Ascending aorta (tissue), 2 donors: ENCODE results near the gene MYLK2. TPM values are rescaled to one million over a fixed set of nuclear protein-coding genes. Genes with fewer than 3 reads are reported as not detected.

Source experiments
- DNase-seq, 2 donors: peaks; one replicate each; pipeline ENCODE4 v3.0.0-alpha.2; 2019; ENCODE audit warnings: low spot score in 2 of 2
- H3K27ac ChIP-seq, 2 donors: fragments of 200-600 bp; sonication (generic); one replicate each; pipeline ENCODE4 v1.5.1; 2016 to 2017; ENCODE audit warnings: mild to moderate bottlenecking in 1 of 2
- H3K27me3 ChIP-seq: fragments of 200-600 bp; sonication (generic); one replicate; pipeline ENCODE4 v1.5.1; 2017
- H3K36me3 ChIP-seq, 2 donors: fragments of 200-600 bp; sonication (generic); one replicate each; pipeline ENCODE4 v1.5.1; 2016
- H3K4me1 ChIP-seq, 2 donors: fragments of 200-600 bp; sonication (generic); one replicate each; pipeline ENCODE4 v1.5.1; 2016 to 2017; ENCODE audit warnings: mild to moderate bottlenecking in 1 of 2
- H3K4me3 ChIP-seq, 2 donors: fragments of 200-600 bp; sonication (generic); one replicate each; pipeline ENCODE4 v1.5.1; 2016 to 2017; ENCODE audit warnings: mild to moderate bottlenecking in 1 of 2
- H3K9me3 ChIP-seq, 2 donors: fragments of 200-600 bp; sonication (generic); one replicate each; pipeline ENCODE4 v1.5.1; 2016
- CTCF ChIP-seq, 3 experiments: fragments of 200-600 bp in 2 of 3; fragments of 450-650 bp in 1 of 3; sonication (generic) in 2 of 3; IDR thresholded peaks; one replicate each; pipeline ENCODE4 v1.5.1; 2016 to 2019; ENCODE audit warnings: antibody characterized with exemption in 3 of 3, mild to moderate bottlenecking in 1 of 3, moderate library complexity in 1 of 3
- intact Hi-C: fragments of 100-400 bp; cut with DNase I; formaldehyde crosslinking; loops from one replicate; pipeline ENCODE4 v1.15.1; 2023
- total RNA-seq: library from RNA; depleted of rRNA; stranded (reverse); fragments of >200 nt; gene quantifications from one replicate; pipeline ENCODE4 v1.1.0, GENCODE V29; 2016

Gene MYLK2
- total RNA-seq, 1 donor from 2014 or later: not detected

- Histone ChIP-seq H3K4me3 (peak overlapping the region in 1 of 2 donors; percentile 1), H3K27ac (peak overlapping the region; percentile 53 to 79), H3K4me1 (peaks cover 9 to 29% of the 10 kb centered on the region in 2 donors), H3K9me3 (no peaks in the 10 kb centered on the region), H3K36me3 (no peaks in the 10 kb centered on the region), H3K27me3 (no peaks in the 10 kb centered on the region)
- peak; percentile 95 to 99 (median 98) for TF ChIP-seq CTCF (IDR thresholded peaks at IDR 0.05)
- DNase-seq: peak; percentile 59 to 94
- intact Hi-C loops: loop anchor here (1.0 to 10.0 kb wide), 6 partner anchors 14 to 382 kb away; partner anchors contain the start of genes PDRG1, PLAGL2 and POFUT1
These were observed 3.5 kb downstream of the MYLK2 start for GRCh38 chr20:31822421-31823330.

- Histone ChIP-seq H3K27ac (peak overlapping the region; percentile 28 to 79), H3K4me1 (peaks cover 9 to 29% of the 10 kb centered on the region in 2 donors), H3K36me3 (no peaks in the 10 kb centered on the region), H3K27me3 (no peaks in the 10 kb centered on the region), H3K4me3 (no peak overlapping the region), H3K9me3 (no peaks in the 10 kb centered on the region)
- TF ChIP-seq CTCF (IDR thresholded peaks at IDR 0.05): no peak
- intact Hi-C loops: loop anchor here (1.0 to 10.0 kb wide), 5 partner anchors 13 to 381 kb away; partner anchors contain the start of genes PDRG1, PLAGL2 and POFUT1
- DNase-seq: no peak
These were observed 4.4 kb downstream of the MYLK2 start for GRCh38 chr20:31823360-31824124.

- TF ChIP-seq CTCF (IDR thresholded peaks at IDR 0.05): no peak
- intact Hi-C loops: loop anchor here (10.0 kb wide), 1 partner anchor 381 kb away; the partner anchor contains the start of genes PLAGL2 and POFUT1
These were observed 4.9 kb downstream of the MYLK2 start for GRCh38 chr20:31824125-31824485.

GRCh38 chr20:31824554-31825313 lies 5.6 kb downstream of the MYLK2 start:
- H3K27ac ChIP-seq: peak overlapping the region; percentile 28 to 79
- no peak for DNase-seq
- no peaks in the 10 kb centered on the region for H3K36me3 ChIP-seq
- intact Hi-C loops: loop anchor here (10.0 kb wide), 1 partner anchor 380 kb away; the partner anchor contains the start of genes PLAGL2 and POFUT1
- no peaks in the 10 kb centered on the region for H3K9me3 ChIP-seq
- peaks cover 5 to 23% of the 10 kb centered on the region in 2 donors for H3K4me1 ChIP-seq
- H3K27me3 ChIP-seq: no peaks in the 10 kb centered on the region
- no peak overlapping the region for H3K4me3 ChIP-seq
- no peak for TF ChIP-seq CTCF (IDR thresholded peaks at IDR 0.05)

More at GRCh38 chr20:31824125-31824485, 4.9 kb downstream of the MYLK2 start:
- H3K4me1 ChIP-seq: peaks cover 9 to 25% of the 10 kb centered on the region in 2 donors
- peak overlapping the region; percentile 28 to 79 for H3K27ac ChIP-seq
- H3K4me3 ChIP-seq: no peak overlapping the region
- no peaks in the 10 kb centered on the region for H3K9me3 ChIP-seq
- H3K27me3 ChIP-seq: no peaks in the 10 kb centered on the region
- no peak for DNase-seq
- no peaks in the 10 kb centered on the region for H3K36me3 ChIP-seq

GRCh38 chr20:31826074-31826473 lies 6.9 kb downstream of the MYLK2 start:
- intact Hi-C loops: loop anchor here (10.0 kb wide), 1 partner anchor 379 kb away; the partner anchor contains the start of genes PLAGL2 and POFUT1
- Histone ChIP-seq H3K9me3 (no peaks in the 10 kb centered on the region), H3K4me3 (no peak overlapping the region), H3K27ac (no peak overlapping the region), H3K36me3 (no peaks in the 10 kb centered on the region), H3K27me3 (no peaks in the 10 kb centered on the region), H3K4me1 (peaks cover 5 to 21% of the 10 kb centered on the region in 2 donors)
- no peak for DNase-seq
- TF ChIP-seq CTCF (IDR thresholded peaks at IDR 0.05): no peak
